ENCODE data around the gene DMTF1. TPM values are rescaled to one million over a fixed set of nuclear protein-coding genes. Genes with fewer than 3 reads are reported as not detected.

Gene DMTF1
- total RNA-seq, 1 experiment from 2014 or later = 56.3 TPM

GRCh38 chr7:87105401-87105800, 46.9 kb upstream of the DMTF1 start (continued):
- no peak for TF ChIP-seq CEBPB (IDR thresholded peaks at IDR 0.05; ENCODE audit: low read depth)

DNA sequence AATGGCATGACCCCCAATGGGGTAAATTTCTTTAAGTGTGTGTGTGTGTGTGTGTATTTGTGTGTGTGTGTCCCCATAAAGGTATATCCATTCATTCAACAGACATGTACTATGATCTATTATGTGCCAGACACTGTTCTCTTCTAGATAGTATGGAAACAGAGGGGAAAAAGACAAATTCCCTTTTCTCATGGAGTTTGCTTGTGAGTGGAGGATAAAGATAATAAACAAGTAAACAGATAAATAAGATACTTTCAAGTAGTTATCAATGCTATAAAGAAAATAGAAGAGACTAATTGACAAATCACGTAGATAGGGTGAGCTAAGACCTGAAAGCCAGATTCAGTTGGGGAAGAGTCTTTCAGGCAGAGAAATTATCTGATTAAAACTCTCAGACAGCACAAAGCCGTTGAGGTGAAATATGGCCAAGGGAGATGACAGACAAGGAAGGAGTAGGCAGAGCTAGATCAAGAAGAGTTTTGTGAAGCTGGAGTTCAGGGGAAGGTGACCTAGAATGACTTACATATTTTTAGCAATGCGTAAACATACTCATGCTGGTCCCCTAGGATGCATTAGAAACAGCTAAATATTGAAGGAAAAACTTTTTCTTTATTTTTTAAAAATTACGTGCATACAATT, 45.2 kb upstream of the DMTF1 start:
- BruUV-seq (replicated peaks) = no TSS peak

GRCh38 chr7:87107949-87108776, 44.1 kb upstream of the DMTF1 start:
- BruUV-seq (replicated peaks) = no TSS peak
- Histone ChIP-seq H3K36me3 (ENCODE audit: control insufficient read depth in 1 of 2, insufficient read depth in 2 of 2, low read length in 2 of 2) (no peaks in the 10 kb centered on the region), H3K9me3 (ENCODE audit: control insufficient read depth in 1 of 2, insufficient read depth in 1 of 2, low read depth in 1 of 2, low read length in 2 of 2) (no peaks in the 10 kb centered on the region), H3K4me2 (ENCODE audit: low read length) (no peak overlapping the region), H3K27me3 (ENCODE audit: insufficient read depth, low read length) (no peaks in the 10 kb centered on the region), H3K4me3 (replicated peaks in 1 of 2; ENCODE audit: low read depth in 1 of 2, low read length in 2 of 2) (no peak overlapping the region), H3K79me2 (ENCODE audit: insufficient read depth, low read length) (no peaks in the 10 kb centered on the region), H3K4me1 (ENCODE audit: control insufficient read depth in 1 of 2, insufficient read depth in 2 of 2, low read length in 2 of 2) (no peaks in the 10 kb centered on the region), H3K27ac (ENCODE audit: low read depth, low read length) (no peak overlapping the region), H4K20me1 (ENCODE audit: insufficient read depth) (no peaks in the 10 kb centered on the region), H3K9me2 (ENCODE audit: insufficient read depth) (no peaks in the 10 kb centered on the region), H3K9ac (ENCODE audit: low read length) (no peak overlapping the region), H2AFZ (ENCODE audit: low read depth, low read length, poor library complexity, severe bottlenecking) (no peak overlapping the region)
- POLR2A ChIA-PET = no interaction called here
- CTCF ChIA-PET = no interaction called here
- no peak for TF ChIP-seq ZNF274 (IDR thresholded peaks at IDR 0.05; ENCODE audit: low read depth, low read length)
- no peak for TF ChIP-seq POLR2AphosphoS5 (IDR thresholded peaks at IDR 0.05; ENCODE audit: low read depth, low read length)
- TF ChIP-seq RAD21 (IDR thresholded peaks at IDR 0.05; ENCODE audit: low read depth) = no peak
- no peak for DNase-seq (ENCODE audit: low read depth, low spot score)
- intact Hi-C loops (cut with micrococcal nuclease) = no loop called here
- no peak for ATAC-seq
- RAD21 ChIA-PET (ENCODE audit: low non-redundant PET in 1 of 2, low total read pairs in 2 of 2, uncharacterized antibody in 2 of 2, unreplicated experiment in 2 of 2) = no interaction called here

More for the DNA sequence above, 45.2 kb upstream of the DMTF1 start:
- no peaks in the 10 kb centered on the region for H3K79me2 ChIP-seq (ENCODE audit: insufficient read depth, low read length)
- H3K4me2 ChIP-seq (ENCODE audit: low read length) = no peak overlapping the region
- H2AFZ ChIP-seq (ENCODE audit: low read depth, low read length, poor library complexity, severe bottlenecking) = no peak overlapping the region
- no peak overlapping the region for H3K27ac ChIP-seq (ENCODE audit: low read depth, low read length)
- DNase-seq (ENCODE audit: low read depth, low spot score) = no peak
- H3K4me1 ChIP-seq (ENCODE audit: control insufficient read depth in 1 of 2, insufficient read depth in 2 of 2, low read length in 2 of 2) = no peaks in the 10 kb centered on the region
- POLR2A ChIA-PET = no interaction called here
- H3K4me3 ChIP-seq (replicated peaks in 1 of 2; ENCODE audit: low read depth in 1 of 2, low read length in 2 of 2) = no peak overlapping the region
- intact Hi-C loops (cut with micrococcal nuclease) = no loop called here
- no peak for ATAC-seq
- H3K9me2 ChIP-seq (ENCODE audit: insufficient read depth) = no peaks in the 10 kb centered on the region
- no peaks in the 10 kb centered on the region for H3K36me3 ChIP-seq (ENCODE audit: control insufficient read depth in 1 of 2, insufficient read depth in 2 of 2, low read length in 2 of 2)
- no peaks in the 10 kb centered on the region for H4K20me1 ChIP-seq (ENCODE audit: insufficient read depth)
- TF ChIP-seq SP1 (IDR thresholded peaks at IDR 0.05; ENCODE audit: low read depth) (no peak), CBX3 (IDR thresholded peaks at IDR 0.05; ENCODE audit: low read depth) (no peak), EZH2 (IDR thresholded peaks at IDR 0.05) (no peak), FOSL1 (IDR thresholded peaks at IDR 0.05; ENCODE audit: low read depth) (no peak), ELF1 (IDR thresholded peaks at IDR 0.05; ENCODE audit: borderline replicate concordance, low read depth) (no peak)
- RAD21 ChIA-PET (ENCODE audit: low non-redundant PET in 1 of 2, low total read pairs in 2 of 2, uncharacterized antibody in 2 of 2, unreplicated experiment in 2 of 2) = no interaction called here
- no peak overlapping the region for H3K9ac ChIP-seq (ENCODE audit: low read length)
- no peaks in the 10 kb centered on the region for H3K9me3 ChIP-seq (ENCODE audit: control insufficient read depth in 1 of 2, insufficient read depth in 1 of 2, low read depth in 1 of 2, low read length in 2 of 2)
- CTCF ChIA-PET = no interaction called here
- H3K27me3 ChIP-seq (ENCODE audit: insufficient read depth, low read length) = no peaks in the 10 kb centered on the region
